Upper lobe of left lung (tissue), 6 donors: Measurements from ENCODE around the gene NUP85. TPM values are rescaled to one million over a fixed set of nuclear protein-coding genes. Genes with fewer than 3 reads are reported as not detected.

Source experiments
- ATAC-seq, 2 donors: fragments of 200-7000 bp; cut with Tn5 transposase; one replicate each; pipeline ENCODE4 v1.9.1; 2022; ENCODE audit warnings: mild to moderate bottlenecking in 2 of 2, moderate library complexity in 2 of 2; ENCODE audit not compliant: low FRiP score in 2 of 2
- DNase-seq, 2 donors: peaks; one replicate each; pipeline ENCODE4 v3.0.0-alpha.2; 2019 to 2020
- H3K27ac ChIP-seq, 4 donors: fragments of 200-600 bp; sonication (generic); one replicate each; pipeline ENCODE4 v1.5.1; 2016 to 2019
- H3K27me3 ChIP-seq, 4 donors: fragments of 200-600 bp; sonication (generic); one replicate each; pipeline ENCODE4 v1.5.1; 2017 to 2019
- H3K36me3 ChIP-seq, 4 donors: fragments of 200-600 bp; sonication (generic); one replicate each; pipeline ENCODE4 v1.5.1; 2016 to 2019
- H3K4me1 ChIP-seq, 4 donors: fragments of 200-600 bp; sonication (generic); one replicate each; pipeline ENCODE4 v1.5.1; 2018 to 2019
- H3K4me3 ChIP-seq, 4 donors: fragments of 200-600 bp; sonication (generic); one replicate each; pipeline ENCODE4 v1.5.1; 2017 to 2019; ENCODE audit warnings: mild to moderate bottlenecking in 2 of 4, moderate library complexity in 1 of 4
- H3K9me3 ChIP-seq, 4 donors: fragments of 200-600 bp; sonication (generic); one replicate each; pipeline ENCODE4 v1.5.1; 2018 to 2019
- CTCF ChIP-seq, 6 experiments: fragments of 450-650 bp in 4 of 6; fragments of 200-600 bp in 2 of 6; sonication (generic) in 2 of 6; IDR thresholded peaks; one replicate each; pipeline ENCODE4 v1.5.1; 2016 to 2019; ENCODE audit warnings: antibody characterized with exemption in 6 of 6
- EP300 ChIP-seq, 4 donors: sonication (generic); formaldehyde crosslinking; IDR thresholded peaks; one replicate each; pipeline ENCODE4 v1.5.1; 2017; ENCODE audit warnings: antibody characterized with exemption in 4 of 4, control low read depth in 2 of 4
- POLR2A ChIP-seq, 4 donors: fragments of 450-650 bp; IDR thresholded peaks; one replicate each; pipeline ENCODE4 v1.5.1; 2016 to 2017; ENCODE audit warnings: antibody characterized with exemption in 4 of 4, mild to moderate bottlenecking in 2 of 4
- POLR2AphosphoS5 ChIP-seq, 2 donors: sonication (generic); formaldehyde crosslinking; IDR thresholded peaks; one replicate each; pipeline ENCODE4 v1.5.1; 2017; ENCODE audit warnings: antibody characterized with exemption in 2 of 2
- WGBS, 2 donors: methylation state at CpG; one replicate each; pipeline ENCODE4 v1.1.5; 2017 to 2018; 5-methylcytosine and 5-hydroxymethylcytosine counted together
- total RNA-seq, 6 donors: library from RNA; depleted of rRNA in 4 of 6; stranded (reverse); fragments of >200 nt in 4 of 6; gene quantifications; one replicate each; pipeline versions ENCODE4 v1.1.0 to v1.2.1, GENCODE V29; 2016 to 2021
- donor health status: DM: no; HTN: no; CAD: no; lungs with moderate emphysema.
- donor health status: DM: no; HTN: yes; CAD: no; lungs with severe emphysema.

NUP85 gene
- total RNA-seq, 6 donors from 2014 or later = 21.7 to 69.1 (median 43.5) TPM

GRCh38 chr17:75238684-75239191 is 33.3 kb downstream of the NUP85 start:
- peak; percentile 58 to 76 for ATAC-seq
- Histone ChIP-seq H3K4me1 (peaks cover 0 to 16% (median 0%) of the 10 kb centered on the region in 4 donors), H3K4me3 (no peak overlapping the region), H3K36me3 (peaks cover 55 to 100% (median 95%) of the 10 kb centered on the region in 4 donors), H3K27me3 (no peaks in the 10 kb centered on the region), H3K9me3 (no peaks in the 10 kb centered on the region), H3K27ac (peak overlapping the region in 1 of 4 donors; percentile 42)
- WGBS, 2 donors = 41 to 60% methylated on average over 13 of the region's 13 CpGs
- TF ChIP-seq EP300 (IDR thresholded peaks at IDR 0.05) = no peak
- TF ChIP-seq POLR2A (IDR thresholded peaks at IDR 0.05) = no peak
- peak in 1 of 2 donors; percentile 11 for TF ChIP-seq POLR2AphosphoS5 (IDR thresholded peaks at IDR 0.05)
- TF ChIP-seq CTCF (IDR thresholded peaks at IDR 0.05) = peak; percentile 67 to 79 (median 74)
- DNase-seq = peak in 1 of 2 donors; percentile 53

- no peak for TF ChIP-seq EP300 (IDR thresholded peaks at IDR 0.05)
- no peak for TF ChIP-seq POLR2AphosphoS5 (IDR thresholded peaks at IDR 0.05)
- no peak for TF ChIP-seq POLR2A (IDR thresholded peaks at IDR 0.05)
- TF ChIP-seq CTCF (IDR thresholded peaks at IDR 0.05) = no peak
- no peaks in the 10 kb centered on the region for H3K9me3 ChIP-seq
- peak in 1 of 2 donors; percentile 51 for DNase-seq
- peaks cover 55 to 100% (median 95%) of the 10 kb centered on the region in 4 donors for H3K36me3 ChIP-seq
- WGBS, 2 donors = 91 to 93% methylated on average over 9 to 12 of the region's 12 CpGs
- ATAC-seq = no peak
- peak overlapping the region in 1 of 4 donors; percentile 42 for H3K27ac ChIP-seq
- H3K4me1 ChIP-seq = peaks cover 0 to 18% (median 0%) of the 10 kb centered on the region in 4 donors
- H3K4me3 ChIP-seq = no peak overlapping the region
- H3K27me3 ChIP-seq = no peaks in the 10 kb centered on the region
These were observed 33.7 kb downstream of the NUP85 start for GRCh38 chr17:75239214-75239613.

DNA sequence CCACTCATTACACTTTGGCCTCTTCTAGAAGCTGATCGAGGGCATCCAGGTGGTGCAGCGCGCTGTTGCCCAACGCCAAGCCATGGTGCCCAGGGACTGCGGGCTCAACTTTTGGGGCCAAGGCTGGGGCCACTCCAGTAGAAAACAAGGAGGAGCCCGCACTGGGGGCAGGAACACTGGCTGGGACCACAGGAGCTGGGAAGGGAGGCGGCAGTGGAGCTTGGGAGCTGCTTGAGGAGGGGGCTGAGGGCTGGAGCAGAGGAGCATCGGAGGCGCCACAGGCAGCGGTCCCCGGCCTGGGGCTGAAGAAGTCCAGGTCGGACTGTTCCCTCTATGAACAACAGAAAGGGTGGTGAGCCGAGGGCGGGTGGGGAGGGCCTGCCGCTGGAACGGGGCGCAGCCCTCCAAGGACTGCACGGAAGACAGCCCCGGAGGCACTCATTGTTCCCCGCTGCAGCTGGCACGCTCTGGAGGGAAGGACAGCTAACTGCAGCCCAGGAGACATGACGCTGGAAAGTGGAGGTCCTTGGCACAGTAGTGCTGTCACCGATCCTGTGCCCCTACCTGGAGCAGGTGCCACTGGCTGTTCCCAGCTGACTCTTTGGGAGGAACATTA is 34.4 kb downstream of the NUP85 start:
- H3K4me3 ChIP-seq = no peak overlapping the region
- H3K36me3 ChIP-seq = peaks cover 53 to 100% (median 95%) of the 10 kb centered on the region in 4 donors
- 93 to 94% methylated on average over 21 to 23 of the region's 23 CpGs for WGBS, 2 donors
- H3K4me1 ChIP-seq = peaks cover 0 to 24% (median 0%) of the 10 kb centered on the region in 4 donors
- H3K27me3 ChIP-seq = no peaks in the 10 kb centered on the region
- no peak overlapping the region for H3K27ac ChIP-seq
- no peaks in the 10 kb centered on the region for H3K9me3 ChIP-seq
- TF ChIP-seq POLR2A (IDR thresholded peaks at IDR 0.05) (no peak), CTCF (IDR thresholded peaks at IDR 0.05) (no peak), POLR2AphosphoS5 (IDR thresholded peaks at IDR 0.05) (no peak), EP300 (IDR thresholded peaks at IDR 0.05) (no peak)
- no peak for ATAC-seq
- peak in 1 of 2 donors; percentile 62 for DNase-seq

DNA sequence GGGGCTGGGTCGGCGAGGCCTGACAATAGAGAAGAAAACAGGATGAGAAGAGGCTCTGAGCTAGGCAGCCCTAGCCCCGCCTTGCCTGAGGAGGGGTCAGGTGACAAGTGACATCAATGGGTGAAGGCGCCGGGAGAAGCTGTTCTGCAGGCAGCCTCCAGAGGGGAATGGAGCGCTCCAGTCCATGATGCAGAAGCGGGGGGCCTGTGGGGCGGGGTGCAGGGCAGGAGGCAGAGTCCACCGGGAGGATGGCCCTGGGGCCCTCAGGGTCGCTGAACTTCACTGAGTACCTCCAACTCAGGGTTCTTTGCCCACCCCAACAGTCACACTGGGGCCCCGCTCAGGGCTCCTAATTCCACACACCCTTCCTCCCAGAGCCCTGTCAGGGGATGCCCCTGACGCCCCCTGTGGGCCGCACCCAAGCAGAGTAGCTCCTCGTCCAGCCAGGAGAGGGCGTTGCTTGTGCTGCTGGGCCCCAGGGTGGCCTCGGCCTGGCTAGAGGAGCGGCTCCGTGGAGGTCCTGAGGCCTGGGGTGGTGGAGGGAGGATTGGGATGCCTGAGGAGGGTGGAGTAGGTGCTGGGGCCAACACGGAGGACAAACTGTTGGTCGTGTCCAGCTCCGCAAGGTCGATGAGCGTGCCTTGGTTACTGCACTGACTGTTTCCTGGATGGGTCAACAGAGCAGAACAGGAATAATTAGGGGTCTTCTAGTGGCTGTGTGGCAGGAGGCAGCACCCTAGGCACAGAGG is 35.1 kb downstream of the NUP85 start:
- peak in 1 of 2 donors; percentile 76 for DNase-seq
- Histone ChIP-seq H3K9me3 (no peaks in the 10 kb centered on the region), H3K4me3 (no peak overlapping the region), H3K36me3 (peaks cover 51 to 100% (median 97%) of the 10 kb centered on the region in 4 donors), H3K4me1 (peaks cover 0 to 27% (median 0%) of the 10 kb centered on the region in 4 donors), H3K27me3 (no peaks in the 10 kb centered on the region), H3K27ac (peak overlapping the region in 1 of 4 donors; percentile 1)
- no peak for TF ChIP-seq POLR2AphosphoS5 (IDR thresholded peaks at IDR 0.05)
- no peak for TF ChIP-seq POLR2A (IDR thresholded peaks at IDR 0.05)
- peak in 4 of 6 experiments; percentile 19 to 48 (median 40) for TF ChIP-seq CTCF (IDR thresholded peaks at IDR 0.05)
- ATAC-seq = peak in 1 of 2 donors; percentile 46
- WGBS, 2 donors = 76 to 79% methylated on average over 16 to 23 of the region's 23 CpGs
